IPS-18c (cell line): ENCODE data around the gene NOSTRIN.
"Not testable (repeated sequence)": the region's sequence is repeated elsewhere in the genome, so short reads cannot be mapped to it uniquely, and the experiment has no call there.

ENCODE experiments used
- H3K4me3 ChIP-seq: 2 replicates; pipeline ENCODE4 v1.7.0; 2013; ENCODE audit warnings: low read depth, mild to moderate bottlenecking, low read length, moderate library complexity; ENCODE audit not compliant: insufficient read depth
- H3K9me3 ChIP-seq: one replicate; pipeline ENCODE4 v1.6.1; 2013; ENCODE audit warnings: mild to moderate bottlenecking, low read length, moderate library complexity; ENCODE audit not compliant: control insufficient read depth, insufficient read depth

NOSTRIN gene

GRCh38 chr2:168784993-168785392, 17.4 kb upstream of the NOSTRIN start:
- no peaks in the 10 kb centered on the region for H3K9me3 ChIP-seq
- no peak overlapping the region for H3K4me3 ChIP-seq

DNA sequence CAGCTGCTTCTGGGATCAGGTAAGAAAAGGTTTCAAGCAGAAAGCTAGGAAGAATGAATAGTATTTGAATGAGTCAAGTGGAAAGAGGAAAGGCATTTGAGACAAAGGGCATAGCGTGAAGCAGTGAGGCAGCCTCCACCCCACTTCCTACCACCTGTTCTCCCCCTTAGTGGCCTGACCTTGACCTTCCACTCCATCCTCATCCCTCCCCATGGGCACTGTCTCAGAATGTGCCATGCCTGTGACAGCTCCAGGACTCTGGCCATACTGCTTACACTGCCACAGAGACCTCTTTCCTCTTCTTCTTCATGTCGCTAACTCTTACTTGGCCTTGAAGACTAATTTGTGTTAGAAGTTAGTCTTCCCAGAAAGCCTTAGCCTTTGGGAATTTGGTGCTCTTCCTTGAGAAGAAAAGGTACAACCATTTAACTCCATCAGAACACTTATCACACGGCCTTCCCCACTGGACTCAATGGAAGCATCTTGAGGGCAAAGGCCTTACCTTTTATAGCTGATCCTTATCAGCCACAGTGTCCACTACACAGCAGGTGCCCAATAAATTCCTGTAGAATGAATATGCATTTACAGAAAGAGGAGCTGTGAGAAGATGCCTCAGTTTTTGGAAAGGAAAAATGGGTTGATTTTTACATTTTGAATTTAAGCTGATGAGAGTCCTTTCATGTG, 15.2 kb upstream of the NOSTRIN start:
- Histone ChIP-seq H3K4me3 (no peak overlapping the region), H3K9me3 (no peaks in the 10 kb centered on the region)

- Histone ChIP-seq H3K4me3 (no peak overlapping the region), H3K9me3 (no peaks in the 10 kb centered on the region)
Measured at GRCh38 chr2:168787782-168788376, 14.6 kb upstream of the NOSTRIN start.

GRCh38 chr2:168789776-168790175, 12.7 kb upstream of the NOSTRIN start:
- H3K4me3 ChIP-seq, result no peak overlapping the region
- no peaks in the 10 kb centered on the region for H3K9me3 ChIP-seq

- no peaks in the 10 kb centered on the region for H3K9me3 ChIP-seq
- H3K4me3 ChIP-seq, result no peak overlapping the region
Measured at GRCh38 chr2:168790226-168790902, 12.1 kb upstream of the NOSTRIN start.

DNA sequence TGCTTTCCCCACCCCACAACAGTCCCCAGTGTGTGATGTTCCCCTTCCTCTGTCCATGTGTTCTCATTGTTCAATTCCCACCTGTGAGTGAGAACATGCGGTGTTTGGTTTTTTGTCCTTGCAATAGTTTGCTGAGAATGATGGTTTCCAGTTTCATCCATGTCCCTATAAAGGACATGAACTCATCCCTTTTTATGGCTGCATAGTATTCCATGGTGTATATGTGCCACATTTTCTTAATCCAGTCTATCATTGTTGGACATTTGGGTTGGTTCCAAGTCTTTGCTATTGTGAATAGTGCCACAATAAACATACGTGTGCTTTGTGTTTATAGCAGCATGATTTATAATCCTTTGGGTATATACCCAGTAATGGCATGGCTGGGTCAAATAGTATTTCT, 11.3 kb upstream of the NOSTRIN start:
- H3K4me3 ChIP-seq, H3K9me3 ChIP-seq: not testable (repeated sequence)

- no peaks in the 10 kb centered on the region for H3K9me3 ChIP-seq
- H3K4me3 ChIP-seq, result no peak overlapping the region
Measured at GRCh38 chr2:168793596-168793995, 8.8 kb upstream of the NOSTRIN start.

DNA sequence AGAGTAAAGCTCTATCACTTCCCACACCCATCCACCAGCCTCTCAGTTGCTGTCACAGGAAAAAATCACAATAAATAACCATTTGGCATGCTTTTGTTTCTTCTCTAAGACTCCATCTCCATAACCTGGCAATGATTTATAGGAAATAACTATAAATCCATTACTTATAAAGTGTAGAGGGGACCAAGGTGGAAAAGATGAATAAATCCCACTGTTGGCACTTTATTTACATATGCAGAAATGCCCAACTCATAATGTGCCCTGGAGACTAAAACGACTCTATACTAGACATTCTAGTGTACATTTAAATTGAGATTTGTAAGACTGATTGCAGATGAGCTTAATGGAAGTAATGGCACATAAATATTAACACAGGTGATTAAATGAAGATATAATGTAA, 7.5 kb upstream of the NOSTRIN start:
- Histone ChIP-seq H3K4me3 (no peak overlapping the region), H3K9me3 (no peaks in the 10 kb centered on the region)

DNA sequence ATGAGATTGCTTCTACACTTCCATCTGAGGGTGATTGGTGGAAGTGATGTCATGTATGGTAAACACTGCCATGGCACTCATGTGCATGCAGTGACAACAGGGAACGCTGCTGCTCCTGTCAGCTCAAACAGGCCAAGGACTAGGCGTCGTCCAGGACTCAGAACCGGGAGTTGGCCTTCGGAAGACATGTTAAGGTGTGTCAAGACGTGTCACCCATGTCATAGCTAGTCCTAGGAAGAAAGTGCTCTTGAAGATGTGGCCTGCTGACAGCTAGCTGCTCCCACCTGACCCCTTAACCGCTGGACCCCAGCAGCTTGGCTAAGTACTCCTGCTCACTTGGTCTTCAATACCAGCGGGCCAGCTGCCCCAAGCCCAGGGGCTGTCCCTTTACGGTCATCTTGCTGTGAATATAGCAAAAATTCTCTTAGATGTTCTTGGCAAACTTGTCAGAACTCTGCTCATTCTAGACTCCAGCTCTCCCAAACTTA, 6.3 kb upstream of the NOSTRIN start:
- no peak overlapping the region for H3K4me3 ChIP-seq
- no peaks in the 10 kb centered on the region for H3K9me3 ChIP-seq

DNA sequence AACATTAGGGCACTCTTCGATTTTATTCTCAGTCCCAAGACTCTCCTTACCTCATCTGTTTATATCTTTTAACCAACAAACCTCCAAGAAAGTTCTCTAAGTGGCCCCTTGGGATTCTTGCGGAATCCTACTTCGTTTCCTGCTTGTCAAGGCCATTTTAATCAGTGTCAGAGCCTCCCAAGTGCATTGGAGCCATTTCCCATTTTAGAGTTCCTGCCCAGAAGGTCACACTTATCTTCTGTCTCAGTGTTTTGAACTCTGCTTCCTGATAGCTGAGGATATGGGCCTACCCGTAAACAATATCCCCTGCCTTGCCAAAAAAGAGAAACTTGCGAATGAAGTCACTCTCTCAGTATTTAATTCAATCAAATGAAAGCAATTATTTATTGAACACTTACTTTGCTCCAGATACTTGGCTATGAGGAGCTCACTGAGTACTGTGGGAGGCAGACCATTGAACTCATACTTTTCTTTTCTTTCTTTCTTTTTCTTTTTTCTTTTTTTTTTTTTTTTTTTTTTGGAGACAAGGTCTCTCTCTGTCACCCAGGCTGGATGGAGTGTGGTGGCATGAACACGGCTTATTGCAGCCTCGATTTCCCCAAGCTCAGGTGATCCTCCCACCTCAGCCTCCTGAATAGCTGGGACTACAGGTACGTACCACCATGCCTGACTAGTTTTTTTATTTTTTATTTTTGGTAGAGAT, 5.7 kb upstream of the NOSTRIN start:
- H3K9me3 ChIP-seq, result no peaks in the 10 kb centered on the region
- H3K4me3 ChIP-seq, result no peak overlapping the region

DNA sequence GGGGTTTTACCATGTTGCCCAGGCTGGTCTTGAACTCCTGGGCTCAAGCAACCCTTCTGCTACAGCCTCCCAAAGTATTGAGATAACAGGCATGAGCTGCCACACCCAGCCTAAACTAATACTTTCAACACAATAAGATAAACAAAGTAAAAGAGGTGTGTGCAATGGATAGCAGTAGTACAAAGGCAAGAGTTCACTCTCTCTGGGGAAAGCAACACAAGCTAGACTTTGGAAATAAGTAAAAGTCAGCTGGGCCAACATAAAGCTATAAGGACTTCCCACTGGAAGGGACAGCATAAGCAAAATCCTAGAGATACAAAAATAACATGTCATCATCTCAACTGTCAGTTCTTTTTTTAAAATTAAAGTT, 5.2 kb upstream of the NOSTRIN start:
- no peak overlapping the region for H3K4me3 ChIP-seq
- H3K9me3 ChIP-seq, result no peaks in the 10 kb centered on the region

- Histone ChIP-seq H3K4me3 (no peak overlapping the region), H3K9me3 (no peaks in the 10 kb centered on the region)
Measured at GRCh38 chr2:168798076-168798887, 4.2 kb upstream of the NOSTRIN start.

- Histone ChIP-seq H3K4me3 (no peak overlapping the region), H3K9me3 (no peaks in the 10 kb centered on the region)
Measured at GRCh38 chr2:168798888-168799410, 3.5 kb upstream of the NOSTRIN start.

- Histone ChIP-seq H3K9me3 (no peaks in the 10 kb centered on the region), H3K4me3 (no peak overlapping the region)
Measured at GRCh38 chr2:168801471-168801870, 966 bp upstream of the NOSTRIN start.

DNA sequence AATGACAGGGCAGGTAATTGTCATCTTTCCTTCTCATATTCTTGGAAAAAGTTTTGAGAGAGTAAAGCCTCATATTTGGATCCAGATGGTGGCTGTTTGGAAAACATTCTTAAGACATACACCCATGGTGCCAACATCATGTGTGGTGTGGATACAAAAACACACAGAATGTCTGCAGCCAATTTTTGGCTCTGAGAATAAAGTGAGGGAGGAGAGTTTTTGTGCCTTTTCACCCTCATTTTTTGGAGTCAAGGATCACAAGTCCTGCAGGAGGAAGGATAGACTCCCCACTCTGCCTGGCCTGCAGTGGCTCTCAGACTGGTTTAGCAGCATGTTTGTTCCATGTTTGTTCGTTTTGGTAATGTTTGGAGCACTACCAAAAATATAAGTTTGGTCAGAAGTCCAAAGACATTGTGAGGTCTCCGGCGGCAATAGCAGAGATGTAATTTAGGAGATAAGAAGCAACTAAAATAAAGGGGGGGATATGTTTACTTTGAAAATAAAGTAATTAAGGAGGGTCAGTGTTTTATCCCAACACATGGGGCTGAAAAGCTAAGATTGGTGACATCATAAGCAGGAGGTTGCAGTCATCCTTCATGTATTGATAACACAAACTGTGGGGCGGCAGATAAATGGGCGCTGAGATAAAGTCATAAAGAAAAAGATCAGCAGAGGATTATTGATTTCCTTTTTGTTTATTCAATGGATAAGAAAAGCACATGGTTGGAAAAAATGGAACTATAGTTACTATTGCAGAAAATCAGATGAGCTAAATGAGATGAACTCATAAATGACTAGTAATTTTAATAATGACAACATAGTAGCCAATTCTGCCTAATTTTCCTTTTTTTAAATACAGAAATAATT, 655 bp downstream of the NOSTRIN start:
- H3K4me3 ChIP-seq, result no peak overlapping the region
- no peaks in the 10 kb centered on the region for H3K9me3 ChIP-seq

DNA sequence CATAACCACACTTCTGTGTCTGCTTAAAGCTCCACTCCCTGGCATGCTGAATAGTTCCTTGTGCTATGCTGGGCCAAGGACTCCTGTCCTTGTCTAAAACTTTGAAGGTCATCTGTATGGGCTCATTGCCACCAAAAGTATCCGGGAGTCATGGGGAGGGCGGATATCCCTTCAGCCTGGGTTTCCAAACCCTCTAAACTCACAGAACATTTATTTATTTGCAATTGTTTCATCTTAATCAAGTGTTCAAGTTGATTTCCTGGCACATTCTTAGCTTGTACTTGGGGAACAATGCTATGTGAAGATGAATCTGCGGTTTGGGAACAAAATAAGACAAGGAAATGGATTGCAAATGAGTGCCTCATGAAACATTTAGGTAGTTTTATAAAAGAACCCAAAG, 1.8 kb downstream of the NOSTRIN start:
- no peaks in the 10 kb centered on the region for H3K9me3 ChIP-seq
- no peak overlapping the region for H3K4me3 ChIP-seq
